Stimulated activated CD4-positive, alpha-beta T cell treated with anti-CD3 and anti-CD28 coated beads, Interleukin-1b, Interleukin-23, amount 100 ng/mL, for 48 hours (primary cell): ENCODE measurements around the gene RTRAF.

Experiments used
- DNase-seq: peaks from one replicate; pipeline ENCODE4 v3.0.0-alpha.2; 2020

The RTRAF gene

DNA sequence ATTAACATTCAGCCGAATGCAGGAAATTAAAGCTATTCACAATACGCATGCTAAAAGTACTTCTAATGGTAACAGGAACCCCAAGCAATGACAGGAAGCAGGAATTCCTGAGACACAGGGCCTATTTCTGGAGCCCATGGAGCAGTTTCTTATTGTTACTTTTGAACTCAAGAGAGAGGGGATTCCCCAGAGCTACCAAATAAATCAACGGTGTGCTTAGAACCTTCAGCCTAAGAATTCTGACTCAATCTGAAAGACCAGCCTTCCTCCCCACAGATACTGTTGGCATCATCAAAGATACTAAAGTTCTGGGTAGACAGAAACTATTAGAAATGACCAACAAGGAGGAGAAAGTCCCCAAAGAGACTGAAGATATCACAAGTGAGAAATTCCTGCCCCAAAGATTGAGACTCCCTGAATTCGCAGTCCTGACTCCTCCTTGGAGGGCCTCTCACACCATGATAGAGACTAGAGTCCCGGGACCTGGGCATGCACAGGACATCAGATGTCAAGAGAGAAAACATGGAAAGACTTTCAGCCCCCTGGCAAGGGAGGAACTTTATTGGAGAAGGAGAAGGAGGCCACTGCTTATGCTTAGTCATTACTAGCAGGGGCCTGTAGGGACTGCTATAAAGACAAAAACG lies 32.7 kb downstream of the RTRAF start:
- no peak for DNase-seq

DNA sequence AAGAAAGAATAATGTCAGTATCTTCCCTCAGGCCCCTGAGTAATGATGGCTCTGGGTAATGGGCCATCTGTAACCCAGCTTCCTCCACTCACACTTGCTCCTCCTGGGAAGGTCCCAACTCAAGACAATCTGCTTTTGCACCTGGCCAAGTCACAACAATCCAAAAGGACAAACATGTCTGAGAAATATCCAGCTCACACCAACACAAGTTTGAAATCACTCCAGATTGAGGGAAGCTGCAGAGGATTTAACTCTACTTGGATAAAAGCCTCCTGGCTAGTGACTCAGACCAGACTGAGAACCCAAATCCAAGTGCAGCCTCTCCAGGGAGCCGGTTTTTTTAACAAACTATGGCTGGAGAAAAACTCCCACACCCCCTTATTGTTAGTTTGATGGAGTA lies 34.2 kb downstream of the RTRAF start:
- no peak for DNase-seq

DNA sequence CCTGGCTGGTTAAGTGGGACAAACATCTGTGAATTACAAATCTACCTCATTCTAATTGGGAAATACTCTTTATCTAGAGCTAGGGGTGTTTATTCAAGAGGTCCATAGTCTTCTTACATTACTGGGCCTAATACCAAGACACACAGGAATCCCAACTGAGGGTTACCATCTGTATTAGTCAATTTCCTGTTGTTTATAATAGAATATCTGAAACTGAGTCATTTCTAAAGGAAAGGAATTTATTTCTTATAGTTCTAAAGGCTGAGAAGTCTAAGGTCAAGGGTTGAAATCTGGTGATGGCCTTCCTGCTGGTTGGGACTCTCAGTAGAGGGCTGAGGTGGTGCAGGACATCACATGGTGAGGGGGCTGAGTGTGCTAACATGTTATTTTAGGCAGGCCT lies 36.0 kb downstream of the RTRAF start:
- no peak for DNase-seq

DNA sequence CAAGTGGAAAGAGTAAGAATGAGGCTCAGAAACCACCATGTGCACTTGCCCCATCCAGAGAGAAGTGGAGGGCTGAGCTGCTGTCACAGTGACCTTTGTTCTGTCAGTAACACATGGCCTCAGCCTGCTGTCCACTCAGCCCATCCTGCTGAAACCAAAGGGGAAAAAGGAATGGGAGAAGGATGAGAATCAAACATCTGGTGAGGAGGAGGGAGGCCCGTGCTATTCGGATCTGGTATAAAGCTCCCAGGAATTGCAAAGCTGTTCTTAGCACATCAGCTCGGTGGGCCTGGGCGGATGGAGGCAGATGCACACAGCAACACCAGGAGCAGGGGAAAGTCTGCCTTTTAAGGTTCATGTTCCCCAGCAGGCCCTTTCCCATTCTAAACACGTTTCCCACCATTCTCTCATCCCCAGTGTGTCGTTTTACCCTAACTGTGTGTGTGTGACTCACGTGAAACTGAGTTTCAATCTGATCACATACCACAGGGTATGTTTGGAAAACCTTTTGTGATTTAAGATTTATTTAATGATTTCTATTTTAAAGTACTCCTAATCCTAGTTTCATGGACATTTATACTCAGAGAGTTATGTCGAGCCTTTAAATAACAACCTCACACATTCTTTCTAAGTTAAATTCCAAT lies 36.8 kb downstream of the RTRAF start:
- no peak for DNase-seq

DNA sequence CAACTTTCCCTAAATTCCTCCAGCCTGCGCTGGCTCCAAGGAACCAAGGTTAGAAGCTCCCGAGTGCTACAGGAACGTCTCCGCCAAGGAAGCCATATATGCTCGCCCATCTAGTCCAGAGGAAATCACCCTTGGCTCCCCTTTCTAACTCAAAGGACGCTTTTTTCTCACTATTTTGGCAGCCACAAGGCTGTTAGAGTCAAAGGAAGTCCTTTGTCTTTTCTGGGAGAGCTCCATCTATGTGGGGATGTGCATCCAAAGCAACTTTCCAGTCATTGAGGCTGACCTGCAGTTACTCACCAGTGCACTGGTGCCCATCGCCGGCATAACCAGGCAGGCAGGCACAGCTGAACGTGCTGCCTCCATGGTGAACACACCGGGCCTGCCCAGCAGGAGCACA lies 37.6 kb downstream of the RTRAF start:
- DNase-seq, result no peak

DNA sequence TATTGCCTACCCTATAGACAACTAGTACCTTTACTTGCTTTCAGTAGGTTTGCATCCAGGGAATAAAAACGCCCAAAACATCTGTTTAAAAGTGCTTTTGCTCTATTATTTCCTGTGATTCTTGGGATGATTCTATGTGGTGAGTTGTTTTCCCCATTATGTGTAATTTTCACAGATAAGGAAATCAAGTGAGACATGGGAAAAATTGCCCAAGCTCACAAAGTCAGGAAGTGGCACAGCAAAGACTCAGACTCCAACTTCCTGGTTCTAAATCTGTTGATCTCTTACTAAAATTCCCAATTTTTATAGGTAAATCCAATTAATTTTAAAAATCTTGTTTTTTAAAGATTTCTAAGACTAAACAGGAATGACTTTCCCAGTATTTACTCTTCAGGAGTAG lies 40.5 kb downstream of the RTRAF start:
- no peak for DNase-seq

DNA sequence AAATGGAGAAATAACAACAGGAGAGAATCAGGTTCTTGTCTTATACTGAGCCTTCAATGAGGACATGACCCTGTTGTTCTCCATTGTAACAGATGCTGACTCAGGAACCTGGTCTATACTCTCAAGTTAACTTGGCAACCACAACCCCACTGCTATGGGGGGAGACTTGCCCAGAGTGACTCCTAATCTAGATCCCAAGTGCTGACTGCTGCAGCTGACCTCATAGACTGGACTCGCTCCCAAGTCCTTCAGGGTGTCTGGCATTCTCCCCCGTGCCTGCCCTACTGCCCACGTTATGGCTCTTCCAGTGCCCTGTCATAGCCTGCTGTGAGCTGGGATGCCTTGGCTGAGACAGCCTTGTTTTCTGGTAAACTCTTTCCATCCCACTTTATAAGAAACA lies 42.4 kb downstream of the RTRAF start:
- no peak for DNase-seq

DNA sequence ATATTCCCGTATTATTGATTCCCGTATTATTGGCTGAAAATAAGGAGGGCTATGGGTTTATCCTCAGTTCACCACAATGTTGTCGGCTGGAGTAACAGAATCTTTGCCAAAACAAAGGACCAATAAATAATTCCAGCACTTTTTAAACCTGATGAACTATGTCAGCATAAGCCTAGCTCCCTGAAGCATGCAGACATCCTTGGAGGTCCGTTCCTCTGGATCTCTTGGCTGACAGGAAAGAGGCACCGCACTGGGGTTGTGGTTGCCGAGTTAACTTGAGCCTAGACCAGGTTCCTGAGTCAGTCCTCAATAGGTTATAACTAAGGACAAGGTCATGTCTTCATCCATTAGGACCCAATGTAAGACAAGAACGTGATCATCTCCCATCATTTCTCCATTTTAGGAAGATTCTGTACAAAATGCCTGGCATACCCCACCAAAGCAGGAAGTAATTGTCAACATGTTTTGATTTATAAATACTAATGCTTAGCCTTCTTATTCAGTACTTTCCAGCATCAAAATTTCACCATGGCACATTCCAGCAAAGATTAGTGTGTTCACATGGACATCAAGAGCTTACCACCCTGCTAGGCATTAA lies 43.0 kb downstream of the RTRAF start:
- DNase-seq, result no peak

DNA sequence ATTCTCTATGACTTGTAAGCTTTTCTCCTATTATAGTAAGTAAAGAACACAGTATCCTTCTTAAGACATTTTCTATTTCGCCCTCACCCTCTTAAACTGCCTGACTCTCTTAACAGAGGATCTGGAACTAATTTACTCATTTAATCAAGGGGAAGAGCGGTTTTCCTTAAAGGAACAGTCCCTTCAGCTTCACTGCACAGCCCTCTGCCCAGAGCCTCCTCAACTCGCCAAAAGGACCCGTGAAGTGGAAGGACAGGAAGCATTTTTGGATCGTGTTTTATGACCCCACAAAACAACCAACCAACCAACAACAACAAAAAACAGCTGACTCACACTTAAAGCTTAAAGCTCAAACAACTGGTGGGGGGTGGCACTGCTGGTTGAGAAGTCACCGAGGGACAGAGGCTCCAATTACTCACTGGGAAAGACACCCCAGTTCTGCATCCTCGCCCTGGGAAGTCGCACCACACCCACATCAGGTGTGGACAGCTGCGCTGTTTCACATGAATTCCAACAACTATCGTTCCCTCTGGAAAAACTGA lies 43.8 kb downstream of the RTRAF start:
- DNase-seq, result no peak

DNA sequence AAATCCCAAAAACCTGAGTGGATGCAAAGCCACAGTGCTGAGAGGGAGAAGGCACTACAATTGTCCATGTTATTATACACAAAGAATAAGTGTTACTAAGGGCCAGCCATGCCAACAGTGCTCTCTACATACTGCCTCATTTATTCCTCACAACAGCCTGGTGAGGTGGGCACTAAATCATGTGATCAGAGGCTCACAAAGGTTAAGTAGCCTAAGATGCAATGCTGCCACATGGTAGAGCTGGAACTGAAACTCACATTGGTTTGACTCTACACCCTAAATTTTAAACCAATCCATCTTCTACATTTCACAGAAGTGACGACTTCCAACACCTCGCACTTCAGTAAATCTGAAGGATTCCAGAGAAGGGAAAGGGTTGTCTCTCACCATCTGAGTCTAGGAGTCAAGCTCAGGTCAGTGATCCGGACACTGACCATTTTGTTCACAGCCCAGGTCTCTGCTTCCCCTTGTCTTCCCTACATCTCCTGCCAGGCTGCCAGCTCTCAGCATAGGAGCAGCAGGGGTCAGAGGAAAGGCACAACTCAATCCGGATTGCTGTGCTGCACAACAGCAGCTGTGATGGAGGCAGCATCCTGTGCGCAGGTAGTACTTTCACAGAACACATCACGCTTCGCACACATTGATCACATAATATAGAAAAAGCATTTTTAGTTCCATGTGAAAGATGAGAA lies 49.9 kb downstream of the RTRAF start:
- DNase-seq, result no peak

DNA sequence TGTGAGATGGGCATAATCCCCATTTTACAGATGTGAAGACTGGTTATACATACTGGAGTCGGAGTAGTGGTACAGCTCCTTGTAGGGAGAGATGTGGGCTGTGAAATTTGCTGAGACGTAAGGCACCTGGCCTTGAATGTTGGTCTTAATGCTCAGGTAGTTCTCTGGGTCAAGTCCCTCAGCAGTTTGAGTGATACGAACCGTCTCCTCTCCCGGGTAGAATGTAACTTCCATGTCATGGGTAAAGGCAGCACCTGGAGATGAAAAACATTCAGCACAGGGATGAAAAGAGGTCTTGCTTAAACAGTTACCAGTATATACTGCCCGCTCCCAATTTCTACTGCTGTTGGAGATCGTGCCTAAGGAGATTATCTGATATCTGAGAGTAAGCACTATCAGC lies 51.3 kb downstream of the RTRAF start:
- DNase-seq, result no peak

DNA sequence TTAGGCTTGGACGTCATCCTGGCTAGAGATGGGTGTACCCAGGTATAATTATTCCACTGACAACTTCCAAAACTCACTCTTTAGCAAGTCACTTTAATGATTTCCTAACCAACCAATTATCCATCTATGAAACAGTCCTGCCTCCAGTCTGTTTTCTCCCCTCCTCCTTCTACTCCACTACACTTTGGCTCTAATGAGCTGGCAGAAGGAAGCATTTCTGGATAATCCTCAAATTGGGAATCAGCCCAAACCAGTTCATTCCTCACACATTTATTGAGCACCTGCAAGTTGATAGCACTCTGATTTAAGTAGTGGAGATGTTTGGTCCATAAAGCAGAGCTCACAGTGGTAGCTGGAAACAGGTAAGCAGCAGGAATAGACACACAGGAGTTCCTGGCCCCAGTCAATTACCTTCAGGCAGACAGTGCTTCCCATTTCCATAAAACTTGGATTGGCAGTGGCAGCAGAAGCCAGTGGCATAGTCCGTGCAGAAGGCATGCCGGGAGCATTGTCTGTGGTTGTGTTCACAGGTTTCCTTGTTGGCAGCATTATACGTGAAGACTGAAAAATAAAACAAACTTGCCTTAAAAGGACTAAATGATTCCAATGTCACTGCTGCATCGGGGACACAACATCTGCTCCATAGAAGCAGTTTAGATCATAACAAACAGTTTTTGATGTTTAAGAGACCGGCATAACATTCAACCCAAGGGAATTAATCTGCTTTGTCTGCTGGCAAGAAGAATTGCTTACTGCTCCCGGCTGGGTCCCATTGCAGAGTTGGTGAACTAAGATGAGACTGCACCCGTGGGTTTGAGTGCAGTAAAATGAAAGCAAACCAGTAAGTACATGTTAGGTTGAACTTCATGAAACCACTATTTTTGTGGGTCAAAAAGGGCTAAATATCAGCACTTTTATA lies 53.3 kb downstream of the RTRAF start:
- no peak for DNase-seq

DNA sequence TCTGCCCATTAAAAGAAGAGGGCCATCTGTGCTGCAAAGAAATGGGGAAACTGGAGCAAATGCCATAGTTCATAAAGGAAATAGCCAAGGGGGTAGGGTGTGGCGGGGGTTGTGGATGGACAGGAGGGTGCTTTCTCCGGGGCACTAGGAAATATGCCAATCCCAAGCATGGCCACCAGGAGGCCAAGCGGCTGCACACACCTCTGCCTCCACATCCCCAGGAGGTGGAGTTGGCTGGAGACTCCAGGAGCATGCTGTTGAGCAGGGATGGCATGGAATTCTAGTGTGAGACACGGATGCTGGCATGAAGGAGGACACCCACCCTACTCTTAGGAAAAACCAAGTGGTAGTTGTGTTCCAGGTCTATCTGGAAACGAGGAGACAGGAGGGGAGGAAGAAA lies 54.3 kb downstream of the RTRAF start:
- DNase-seq, result peak; percentile 25

DNA sequence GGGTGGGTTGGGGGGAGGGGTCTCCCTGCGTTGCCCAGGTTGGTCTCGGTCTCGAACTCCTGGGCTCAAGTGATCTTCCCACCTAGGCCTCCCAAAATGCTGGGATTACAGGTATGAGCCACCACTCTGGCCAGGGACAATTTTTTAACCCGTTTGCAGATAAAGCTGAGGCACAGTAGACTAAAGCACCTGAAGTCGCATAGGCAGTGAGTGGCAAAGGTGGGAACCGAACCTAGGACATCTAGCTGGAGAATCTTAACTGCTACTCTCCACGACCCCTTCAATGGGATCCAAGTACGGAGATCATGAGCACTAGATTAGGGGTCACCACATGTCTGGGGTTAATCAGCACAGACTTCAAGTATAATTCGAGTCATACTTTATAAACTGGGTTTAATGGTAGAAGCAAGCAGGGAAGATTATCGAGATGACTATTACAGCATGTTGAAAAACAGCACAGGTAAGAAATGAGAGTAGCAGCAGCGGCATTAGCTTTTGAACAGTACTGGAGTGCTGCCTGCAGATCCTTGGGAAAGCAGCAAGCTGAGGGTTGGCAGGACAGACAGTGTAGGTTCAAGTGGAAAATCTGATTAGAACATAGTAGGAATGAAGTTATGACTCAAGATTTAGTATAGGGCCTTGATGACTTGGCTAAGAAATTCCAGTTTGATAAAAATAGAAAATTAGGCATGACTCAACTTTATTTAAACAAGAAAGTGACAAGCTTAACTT lies 55.6 kb downstream of the RTRAF start:
- DNase-seq, result no peak

DNA sequence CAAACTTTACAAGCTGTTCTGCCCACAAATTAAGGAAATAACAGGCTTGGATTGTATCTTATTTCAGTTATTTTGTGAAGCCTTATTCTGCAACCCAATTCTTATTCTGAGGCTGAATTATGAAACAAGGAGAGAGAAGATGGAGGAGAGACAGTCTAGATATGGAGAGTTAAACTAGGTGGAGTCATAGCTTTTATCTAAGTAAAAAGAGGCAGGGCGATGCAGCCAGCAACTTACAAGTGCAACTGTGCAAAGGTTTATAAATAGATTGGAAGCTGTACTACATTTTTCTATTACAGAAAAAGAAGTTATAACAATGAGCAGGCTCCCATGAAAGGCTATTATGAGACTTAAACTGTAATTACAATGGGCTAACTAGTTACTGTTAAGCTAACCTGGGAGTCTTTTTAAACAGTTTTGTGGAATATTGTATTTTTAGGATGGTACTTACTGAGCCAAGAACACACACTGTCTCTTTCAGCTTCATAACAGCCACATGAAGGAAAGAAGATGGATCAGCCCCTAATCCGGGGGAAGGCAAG lies 57.1 kb downstream of the RTRAF start:
- no peak for DNase-seq

DNA sequence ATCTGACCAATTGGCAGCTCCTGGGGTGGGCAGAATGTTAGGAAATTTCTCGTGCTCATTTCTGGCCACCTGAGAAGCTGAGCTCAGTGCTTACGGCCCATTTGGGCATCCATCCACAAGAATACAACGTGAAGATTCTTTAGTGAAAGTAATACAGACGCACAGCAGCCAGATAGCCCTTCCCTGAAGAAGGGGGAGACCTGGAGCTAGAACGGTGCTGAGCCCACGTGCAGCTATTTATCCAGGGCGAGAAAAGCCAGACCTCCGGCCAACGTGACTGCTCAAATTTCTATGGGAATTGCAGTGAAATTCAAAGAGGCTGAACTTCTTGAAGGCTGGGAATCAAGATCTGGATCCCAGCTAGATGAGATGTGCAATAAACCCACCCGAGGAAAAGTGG lies 58.8 kb downstream of the RTRAF start:
- DNase-seq, result no peak

DNA sequence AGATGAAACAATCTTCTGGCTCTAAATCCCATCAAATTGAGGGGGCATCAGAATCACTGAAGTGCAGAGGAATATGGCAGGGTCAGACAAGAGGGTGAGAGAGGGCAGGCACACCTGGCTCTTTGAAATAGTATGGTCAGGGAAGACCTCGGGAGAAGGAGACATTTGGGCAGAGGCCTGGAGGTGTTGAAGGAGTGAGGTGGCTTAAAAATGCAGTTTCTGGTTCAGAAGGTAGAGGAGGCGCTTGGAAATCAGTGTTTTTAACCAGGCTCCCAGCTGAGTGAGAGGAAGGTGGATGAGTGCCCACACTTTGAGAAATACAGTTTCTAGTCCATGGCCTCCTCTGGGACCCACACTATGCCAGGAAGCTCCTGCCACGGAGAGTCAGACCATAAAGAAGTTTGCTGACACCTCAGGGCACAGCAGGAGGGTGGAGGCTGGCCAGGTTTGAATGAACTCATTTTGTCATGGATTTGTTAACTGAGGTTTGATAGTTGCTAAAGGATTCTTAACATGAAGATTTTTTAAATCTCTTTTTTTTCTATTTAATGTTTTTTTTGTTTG lies 59.4 kb downstream of the RTRAF start:
- no peak for DNase-seq

DNA sequence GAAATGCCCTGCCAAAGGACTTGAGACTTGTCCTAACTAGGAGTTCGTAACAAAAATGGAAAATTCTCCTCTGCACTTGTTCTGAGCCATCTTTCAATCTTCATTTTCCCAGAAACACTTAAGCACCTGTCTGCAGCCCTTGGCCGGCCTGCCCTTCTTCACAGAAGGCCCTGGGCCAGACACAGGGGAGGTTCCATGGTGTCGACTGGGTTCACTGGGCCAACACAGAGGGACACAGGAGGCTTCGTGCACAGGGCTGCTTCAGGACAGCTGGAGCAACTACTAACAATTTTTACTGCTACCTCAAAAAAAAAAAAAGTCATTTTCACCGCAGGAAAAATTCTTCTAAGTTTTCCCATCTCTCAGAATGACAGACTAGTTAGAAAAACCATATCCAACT lies 59.9 kb downstream of the RTRAF start:
- DNase-seq, result no peak

DNA sequence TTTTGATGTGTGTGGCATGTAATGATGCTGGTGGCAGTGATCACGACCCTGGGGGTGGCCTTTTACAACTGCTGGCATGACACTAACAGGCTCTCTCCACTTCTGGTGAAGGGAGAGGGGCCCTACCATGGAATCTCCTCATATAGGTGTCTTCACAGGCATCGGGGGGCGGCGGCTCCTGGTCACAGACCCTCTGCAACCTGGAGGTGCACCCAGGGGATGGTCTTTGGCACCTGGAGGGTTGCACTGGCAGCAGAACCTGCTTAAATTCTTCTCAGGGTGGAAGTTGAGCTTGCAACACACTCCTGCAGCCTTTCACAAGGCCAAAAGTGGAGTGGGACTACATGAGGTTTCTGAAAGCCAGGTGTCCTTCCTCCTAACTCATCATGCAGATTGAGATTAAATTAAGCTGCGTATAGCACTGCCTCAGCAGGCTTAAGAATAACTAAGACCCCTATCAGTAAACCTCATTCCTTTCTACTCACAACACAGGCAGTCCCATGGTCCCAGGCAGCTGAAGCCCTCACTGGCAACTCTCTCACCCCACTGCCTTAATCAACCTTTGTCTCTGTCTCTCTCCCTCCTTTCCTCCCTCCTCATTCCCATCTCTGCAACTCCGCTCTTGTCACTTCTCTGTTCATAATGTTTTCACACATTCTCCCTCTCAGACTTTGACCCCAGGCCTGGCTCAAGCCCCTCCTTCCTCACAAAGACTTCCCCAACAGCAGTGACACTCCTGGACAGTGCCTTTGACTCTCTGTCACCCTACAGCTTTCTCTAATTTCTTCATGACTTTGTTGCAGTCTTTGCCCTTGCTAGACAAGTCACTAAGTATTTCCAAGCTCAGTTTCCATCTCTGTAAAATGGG lies 60.6 kb downstream of the RTRAF start:
- DNase-seq, result no peak

DNA sequence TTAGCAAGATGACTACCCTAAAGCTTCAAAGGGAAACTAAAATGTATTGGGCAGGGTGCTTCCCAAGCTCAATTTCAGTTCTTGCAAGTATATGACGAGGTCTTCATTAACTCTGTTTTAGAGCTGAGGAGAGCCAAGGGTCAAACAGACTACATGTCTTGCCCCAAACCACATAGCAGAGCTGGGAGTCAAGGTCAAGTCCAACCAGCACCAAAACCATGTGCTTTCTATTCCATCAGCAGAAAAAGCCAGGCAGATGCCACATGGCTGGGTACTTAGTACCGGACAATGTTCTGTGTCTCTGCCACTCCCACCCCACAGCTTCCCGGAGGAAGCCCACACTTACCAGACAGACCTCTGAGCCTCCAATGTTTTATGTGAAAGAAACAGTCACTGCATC lies 61.9 kb downstream of the RTRAF start:
- no peak for DNase-seq
